Ramos (cell line): ENCODE data around the gene RAB40AL.

Experiments used
- in situ Hi-C: fragments of 300-500 bp; cut with MboI; formaldehyde crosslinking; loops from one replicate; pipeline ENCODE4 v1.14.3; 2022; ENCODE audit warnings: low sequenced_read_pairs; ENCODE audit not compliant: unreplicated experiment

RAB40AL gene

GRCh38 chrX:102976793-102977495 is 39.9 kb downstream of the RAB40AL start:
- in situ Hi-C loops, result no loop called here

- in situ Hi-C loops, result no loop called here
These were observed 41.5 kb downstream of the RAB40AL start for GRCh38 chrX:102978594-102978993.

- in situ Hi-C loops, result no loop called here
These were observed 42.5 kb downstream of the RAB40AL start for GRCh38 chrX:102979536-102979935.

- in situ Hi-C loops, result no loop called here
These were observed 46.1 kb downstream of the RAB40AL start for GRCh38 chrX:102983205-102983604.

GRCh38 chrX:102985192-102985591 is 48.1 kb downstream of the RAB40AL start:
- in situ Hi-C loops, result no loop called here
